CD4-positive, alpha-beta memory T cell (primary cell): ENCODE results near the gene APOE. TPM values are rescaled to one million over a fixed set of nuclear protein-coding genes. Genes with fewer than 3 reads are reported as not detected.
A peak's percentile ranks its signal among the peaks of the same experiment; 100 is the strongest.
"Not testable (repeated sequence)": the region's sequence is repeated elsewhere in the genome, so short reads cannot be mapped to it uniquely, and the experiment has no call there.

Source experiments
- CTCF ChIA-PET: fragments of 350-600 bp; sonication (Branson Sonifier 250); formaldehyde crosslinking; loops from one replicate; lab custom pipeline; 2021; ENCODE audit warnings: inconsistent platforms; ENCODE audit not compliant: partially characterized antibody; lab: Charles Lee
- POLR2A ChIA-PET: fragments of 350-600 bp; sonication (Branson Sonifier 250); formaldehyde crosslinking; loops from one replicate; lab custom pipeline; 2021; ENCODE audit not compliant: partially characterized antibody; lab: Charles Lee
- DNase-seq, 5 donors: peaks; one replicate each; pipeline versions ENCODE4 v3.0.0 to v3.0.0-alpha.2; 2020 to 2022; ENCODE audit warnings: mixed read lengths in 1 of 5
- H3K27ac ChIP-seq: one replicate; pipeline ENCODE4 v1.7.0; 2013; ENCODE audit warnings: low read depth, low read length
- H3K27me3 ChIP-seq: 2 replicates; pipeline ENCODE4 v1.7.0; 2013; ENCODE audit warnings: mild to moderate bottlenecking, low read length, moderate library complexity; ENCODE audit not compliant: insufficient read depth
- H3K36me3 ChIP-seq: 2 replicates; pipeline ENCODE4 v1.7.0; 2013; ENCODE audit warnings: mild to moderate bottlenecking, low read length, moderate library complexity; ENCODE audit not compliant: insufficient read depth
- H3K4me1 ChIP-seq: 2 replicates; pipeline ENCODE4 v1.7.0; 2013; ENCODE audit warnings: mild to moderate bottlenecking, low read length, moderate library complexity; ENCODE audit not compliant: insufficient read depth
- H3K4me3 ChIP-seq, 2 donors: one replicate each; pipeline ENCODE4 v1.7.0; 2013; ENCODE audit warnings: low read length in 2 of 2, mild to moderate bottlenecking in 1 of 2
- H3K9me3 ChIP-seq, 2 donors: one replicate each; pipeline ENCODE4 v1.7.0; 2013; ENCODE audit warnings: low read length in 2 of 2, control low read depth in 1 of 2; ENCODE audit not compliant: control insufficient read depth in 1 of 2
- H3K27ac Mint-ChIP-seq, 7 donors: one replicate each; pipeline ENCODE4 v1.8.0; 2020 to 2021; ENCODE audit warnings: mixed read lengths in 7 of 7, mild to moderate bottlenecking in 6 of 7, inconsistent platforms in 3 of 7, moderate library complexity in 3 of 7
- H3K27me3 Mint-ChIP-seq, 2 donors: one replicate each; pipeline ENCODE4 v1.8.0; 2020 to 2021; ENCODE audit warnings: mixed read lengths in 2 of 2
- H3K36me3 Mint-ChIP-seq, 2 donors: one replicate each; pipeline ENCODE4 v1.8.0; 2020 to 2021; ENCODE audit warnings: mixed read lengths in 2 of 2, inconsistent platforms in 1 of 2, mild to moderate bottlenecking in 1 of 2
- H3K4me1 Mint-ChIP-seq, 4 donors: one replicate each; pipeline ENCODE4 v1.8.0; 2020 to 2021; ENCODE audit warnings: mixed read lengths in 4 of 4, mild to moderate bottlenecking in 1 of 4
- H3K4me3 Mint-ChIP-seq, 8 donors: one replicate each; pipeline ENCODE4 v1.8.0; 2020 to 2021; ENCODE audit warnings: mixed read lengths in 8 of 8, mild to moderate bottlenecking in 7 of 8, moderate library complexity in 6 of 8, inconsistent platforms in 3 of 8
- H3K9me3 Mint-ChIP-seq, 8 donors: one replicate each; pipeline ENCODE4 v1.8.0; 2020 to 2021; ENCODE audit warnings: mixed read lengths in 8 of 8, mild to moderate bottlenecking in 5 of 8, inconsistent platforms in 3 of 8, moderate library complexity in 1 of 8
- intact Hi-C: fragments of 100-400 bp; cut with micrococcal nuclease; formaldehyde crosslinking; loops from one replicate; pipeline ENCODE4 v1.15.1; 2023
- polyA plus RNA-seq, 2 donors: library from polyadenylated mRNA; unstranded; fragments of 300-500 nt; fragmentation: Illumina TruSeq; gene quantifications; one replicate each; pipeline ENCODE4 v1.2.3, GENCODE V29; 2021
- total RNA-seq, 2 experiments: library from RNA; stranded (reverse); gene quantifications; one replicate each; pipeline ENCODE4 v1.2.3, GENCODE V29; 2021

Gene APOE
- total RNA-seq (10 to 100 TPM in 1 of 2 experiments, 1 to 10 TPM in 1; 9.0 to 11.9 TPM), polyA plus RNA-seq (not detected)

DNA sequence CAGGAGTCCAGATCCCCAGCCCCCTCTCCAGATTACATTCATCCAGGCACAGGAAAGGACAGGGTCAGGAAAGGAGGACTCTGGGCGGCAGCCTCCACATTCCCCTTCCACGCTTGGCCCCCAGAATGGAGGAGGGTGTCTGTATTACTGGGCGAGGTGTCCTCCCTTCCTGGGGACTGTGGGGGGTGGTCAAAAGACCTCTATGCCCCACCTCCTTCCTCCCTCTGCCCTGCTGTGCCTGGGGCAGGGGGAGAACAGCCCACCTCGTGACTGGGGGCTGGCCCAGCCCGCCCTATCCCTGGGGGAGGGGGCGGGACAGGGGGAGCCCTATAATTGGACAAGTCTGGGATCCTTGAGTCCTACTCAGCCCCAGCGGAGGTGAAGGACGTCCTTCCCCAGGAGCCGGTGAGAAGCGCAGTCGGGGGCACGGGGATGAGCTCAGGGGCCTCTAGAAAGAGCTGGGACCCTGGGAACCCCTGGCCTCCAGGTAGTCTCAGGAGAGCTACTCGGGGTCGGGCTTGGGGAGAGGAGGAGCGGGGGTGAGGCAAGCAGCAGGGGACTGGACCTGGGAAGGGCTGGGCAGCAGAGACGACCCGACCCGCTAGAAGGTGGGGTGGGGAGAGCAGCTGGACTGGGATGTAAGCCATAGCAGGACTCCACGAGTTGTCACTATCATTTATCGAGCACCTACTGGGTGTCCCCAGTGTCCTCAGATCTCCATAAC is at the start of gene APOE:
Gene APOE (plus strand): TSS at position 360 of the 724 bp plus-strand sequence. CDS start 829 bp downstream, outside the sequence.
- POLR2A ChIA-PET, result interaction anchor here (1.6 kb wide), 1 partner anchor 15 kb away, joined by 4 read pairs; the partner anchor contains the start of gene TOMM40
- H3K4me3 Mint-ChIP-seq, result peak within 1 kb of the TSS in 1 of 8 donors; percentile 23
- H3K9me3 Mint-ChIP-seq, result no peaks in the 10 kb centered on the region
- H3K4me1 ChIP-seq, result no peaks in the 10 kb centered on the region
- CTCF ChIA-PET, result interaction anchor here (0.9 to 3.5 kb wide), 4 partner anchors 7 to 154 kb away, joined by 3 to 18 read pairs (median 4); no protein-coding TSS in a partner anchor
- no peaks in the 10 kb centered on the region for H3K9me3 ChIP-seq
- H3K4me3 ChIP-seq, result no peak within 1 kb of the TSS
- H3K27me3 Mint-ChIP-seq, result peaks cover 17% of the 10 kb centered on the region in 2 donors
- peaks cover 4% of the 10 kb centered on the region for H3K36me3 ChIP-seq
- peaks cover 7 to 9% (median 8%) of the 10 kb centered on the region in 4 donors for H3K4me1 Mint-ChIP-seq
- no peak for DNase-seq
- peaks cover 8 to 20% of the 10 kb centered on the region in 2 donors for H3K36me3 Mint-ChIP-seq
- H3K27me3 ChIP-seq, result peaks cover 12% of the 10 kb centered on the region
- intact Hi-C loops, result no loop called here
- no peak within 1 kb of the TSS for H3K27ac ChIP-seq
- H3K27ac Mint-ChIP-seq, result no peak within 1 kb of the TSS

DNA sequence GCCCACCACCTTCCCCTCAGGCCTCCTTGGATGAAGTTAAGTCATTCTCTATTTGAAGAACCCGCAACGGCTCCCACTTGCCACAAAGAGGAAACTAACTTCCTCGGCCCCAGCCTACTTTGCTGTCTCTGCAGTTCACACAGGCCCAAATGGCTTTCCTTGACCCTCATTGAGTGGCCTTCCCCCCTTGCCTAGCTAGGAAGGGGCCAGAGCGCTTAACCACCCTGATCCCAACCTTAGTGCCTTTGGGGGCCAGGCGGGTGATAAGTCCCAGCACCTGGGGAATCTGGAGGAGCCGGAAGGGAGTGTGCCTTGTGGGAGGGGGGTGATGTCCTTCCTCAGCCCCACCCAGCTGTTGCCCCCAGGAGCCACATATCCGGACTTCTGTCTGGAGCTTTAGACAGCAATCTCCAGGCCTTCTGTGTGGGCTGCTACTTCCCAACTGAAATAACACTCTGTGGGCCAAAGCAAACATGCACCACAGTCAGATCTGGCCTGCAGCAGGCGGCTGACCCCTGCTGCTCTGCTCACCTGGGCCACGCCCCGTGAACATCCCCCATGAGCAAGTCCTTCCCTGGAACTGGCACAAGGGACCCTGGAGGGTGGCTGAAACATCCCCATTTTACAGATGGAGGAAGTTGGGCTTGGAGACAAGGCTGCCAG is 49.0 kb upstream of the APOE start:
- no peak overlapping the region for H3K4me3 ChIP-seq
- H3K4me1 ChIP-seq, result no peaks in the 10 kb centered on the region
- H3K36me3 ChIP-seq, result no peaks in the 10 kb centered on the region
- intact Hi-C loops, result no loop called here
- peaks cover 0 to 4% (median 2%) of the 10 kb centered on the region in 4 donors for H3K4me1 Mint-ChIP-seq
- no peak overlapping the region for H3K4me3 Mint-ChIP-seq
- H3K27ac ChIP-seq, result no peak overlapping the region
- peaks cover 4 to 9% of the 10 kb centered on the region in 2 donors for H3K27me3 Mint-ChIP-seq
- H3K9me3 ChIP-seq, result no peaks in the 10 kb centered on the region
- no peaks in the 10 kb centered on the region for H3K36me3 Mint-ChIP-seq
- POLR2A ChIA-PET, result no interaction called here
- no peak for DNase-seq
- H3K27me3 ChIP-seq, result no peaks in the 10 kb centered on the region
- CTCF ChIA-PET, result interaction anchor here (1.4 kb wide), 1 partner anchor 10 kb away, joined by 3 read pairs; the partner anchor contains the start of gene NECTIN2
- H3K9me3 Mint-ChIP-seq, result peaks cover 0 to 2% (median 0%) of the 10 kb centered on the region in 8 donors
- no peak overlapping the region for H3K27ac Mint-ChIP-seq

DNA sequence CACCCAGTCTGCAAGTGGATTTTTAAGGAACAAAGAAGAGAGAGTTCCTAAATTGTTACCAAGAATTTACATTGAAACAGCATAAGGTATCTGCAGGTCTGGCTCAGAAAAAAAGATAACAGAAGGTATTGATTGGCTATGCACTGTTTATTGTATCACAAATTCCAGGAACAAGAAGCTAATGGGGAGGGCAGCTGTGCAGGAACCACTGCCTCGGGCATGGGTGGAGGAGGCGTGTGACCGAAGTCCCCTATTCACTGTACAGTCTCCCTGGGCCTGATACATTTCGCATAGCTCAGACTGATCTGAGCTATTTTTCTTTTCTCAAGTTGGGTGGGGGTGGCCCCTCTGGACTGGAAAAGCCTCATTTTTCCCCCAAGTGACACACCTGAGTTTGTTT is 47.8 kb upstream of the APOE start:
- H3K4me3 Mint-ChIP-seq, result no peak overlapping the region
- no peaks in the 10 kb centered on the region for H3K36me3 Mint-ChIP-seq
- H3K9me3 Mint-ChIP-seq, result peaks cover 0 to 2% (median 0%) of the 10 kb centered on the region in 8 donors
- intact Hi-C loops, result no loop called here
- H3K4me1 ChIP-seq, result no peaks in the 10 kb centered on the region
- no peaks in the 10 kb centered on the region for H3K27me3 ChIP-seq
- peaks cover 0 to 4% (median 2%) of the 10 kb centered on the region in 4 donors for H3K4me1 Mint-ChIP-seq
- DNase-seq, result no peak
- H3K36me3 ChIP-seq, result no peaks in the 10 kb centered on the region
- no peaks in the 10 kb centered on the region for H3K9me3 ChIP-seq
- H3K27ac ChIP-seq, result no peak overlapping the region
- ChIA-PET CTCF (no interaction called here), POLR2A (no interaction called here)
- H3K4me3 ChIP-seq, result no peak overlapping the region
- H3K27me3 Mint-ChIP-seq, result peaks cover 4 to 9% of the 10 kb centered on the region in 2 donors
- no peak overlapping the region for H3K27ac Mint-ChIP-seq

DNA sequence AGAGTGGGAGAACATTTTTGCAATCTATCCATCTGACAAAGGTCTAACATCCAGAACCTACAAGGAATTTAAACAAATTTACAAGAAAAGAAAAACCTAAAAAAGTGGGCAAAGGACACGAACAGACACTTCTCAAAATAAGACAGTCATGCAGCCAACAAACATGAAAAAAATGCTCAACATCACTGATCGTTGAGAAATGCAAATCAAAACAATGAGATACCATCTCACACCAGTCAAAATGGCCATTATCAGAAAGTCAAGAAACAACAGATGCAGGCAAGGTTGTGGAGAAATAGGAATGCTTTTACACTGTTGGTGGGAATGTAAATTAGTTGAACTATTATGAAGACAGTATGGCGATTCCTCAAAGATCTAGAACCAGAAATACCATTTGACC is 44.0 kb upstream of the APOE start:
- H3K27ac ChIP-seq, H3K36me3 ChIP-seq, H3K36me3 Mint-ChIP-seq, H3K9me3 Mint-ChIP-seq, H3K4me3 ChIP-seq, POLR2A ChIA-PET, CTCF ChIA-PET, H3K4me1 Mint-ChIP-seq, DNase-seq, H3K4me3 Mint-ChIP-seq, H3K27me3 Mint-ChIP-seq, H3K9me3 ChIP-seq, H3K27ac Mint-ChIP-seq, H3K27me3 ChIP-seq, intact Hi-C loops, H3K4me1 ChIP-seq: not testable (repeated sequence)

DNA sequence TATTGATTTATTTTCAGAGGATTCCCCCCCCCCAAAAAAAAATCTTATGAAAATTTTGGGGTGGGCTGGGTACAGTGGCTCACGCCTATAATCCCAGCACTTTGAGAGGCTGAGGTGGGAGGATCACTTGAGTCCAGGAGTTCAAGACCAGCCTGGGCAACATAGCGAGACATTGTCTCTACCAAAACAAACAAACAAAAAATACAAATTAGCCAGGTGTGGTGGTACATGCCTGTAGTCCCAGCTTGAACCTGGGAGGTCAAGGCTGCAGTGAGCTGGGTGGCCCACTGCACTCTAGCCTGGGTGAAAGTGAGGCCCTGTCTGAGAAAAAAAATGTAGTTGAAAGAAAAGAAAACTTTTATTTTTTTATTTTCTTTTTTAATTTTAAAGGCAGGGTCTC is 41.6 kb upstream of the APOE start:
- Histone ChIP-seq H3K4me3 (no peak overlapping the region), H3K27me3 (no peaks in the 10 kb centered on the region), H3K27ac (no peak overlapping the region), H3K36me3 (no peaks in the 10 kb centered on the region), H3K4me1 (no peaks in the 10 kb centered on the region), H3K9me3 (no peaks in the 10 kb centered on the region)
- POLR2A ChIA-PET, result no interaction called here
- no peak overlapping the region for H3K4me3 Mint-ChIP-seq
- H3K27ac Mint-ChIP-seq, result no peak overlapping the region
- H3K36me3 Mint-ChIP-seq, result no peaks in the 10 kb centered on the region
- CTCF ChIA-PET, result no interaction called here
- DNase-seq, result no peak
- H3K4me1 Mint-ChIP-seq, result no peaks in the 10 kb centered on the region
- peaks cover 0 to 2% (median 0%) of the 10 kb centered on the region in 8 donors for H3K9me3 Mint-ChIP-seq
- peaks cover 2 to 5% of the 10 kb centered on the region in 2 donors for H3K27me3 Mint-ChIP-seq
- intact Hi-C loops, result no loop called here

DNA sequence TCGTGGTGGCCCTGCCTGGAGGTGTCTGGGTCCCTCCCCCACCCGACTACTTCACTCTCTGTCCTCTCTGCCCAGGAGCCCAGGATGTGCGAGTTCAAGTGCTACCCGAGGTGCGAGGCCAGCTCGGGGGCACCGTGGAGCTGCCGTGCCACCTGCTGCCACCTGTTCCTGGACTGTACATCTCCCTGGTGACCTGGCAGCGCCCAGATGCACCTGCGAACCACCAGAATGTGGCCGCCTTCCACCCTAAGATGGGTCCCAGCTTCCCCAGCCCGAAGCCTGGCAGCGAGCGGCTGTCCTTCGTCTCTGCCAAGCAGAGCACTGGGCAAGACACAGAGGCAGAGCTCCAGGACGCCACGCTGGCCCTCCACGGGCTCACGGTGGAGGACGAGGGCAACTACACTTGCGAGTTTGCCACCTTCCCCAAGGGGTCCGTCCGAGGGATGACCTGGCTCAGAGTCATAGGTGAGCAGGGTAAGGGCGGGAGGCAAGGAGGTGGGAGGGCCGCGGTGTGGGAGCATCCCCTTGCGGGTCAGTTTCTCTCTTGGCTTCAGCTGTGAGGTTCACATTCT is 40.3 kb upstream of the APOE start:
- Histone ChIP-seq H3K4me3 (no peak overlapping the region), H3K4me1 (no peaks in the 10 kb centered on the region), H3K36me3 (no peaks in the 10 kb centered on the region), H3K9me3 (no peaks in the 10 kb centered on the region), H3K27ac (no peak overlapping the region), H3K27me3 (no peaks in the 10 kb centered on the region)
- H3K4me3 Mint-ChIP-seq, result no peak overlapping the region
- POLR2A ChIA-PET, result no interaction called here
- no peaks in the 10 kb centered on the region for H3K9me3 Mint-ChIP-seq
- no peak overlapping the region for H3K27ac Mint-ChIP-seq
- no peaks in the 10 kb centered on the region for H3K36me3 Mint-ChIP-seq
- CTCF ChIA-PET, result no interaction called here
- intact Hi-C loops, result no loop called here
- no peak for DNase-seq
- H3K27me3 Mint-ChIP-seq, result peaks cover 0 to 2% of the 10 kb centered on the region in 2 donors
- H3K4me1 Mint-ChIP-seq, result no peaks in the 10 kb centered on the region

DNA sequence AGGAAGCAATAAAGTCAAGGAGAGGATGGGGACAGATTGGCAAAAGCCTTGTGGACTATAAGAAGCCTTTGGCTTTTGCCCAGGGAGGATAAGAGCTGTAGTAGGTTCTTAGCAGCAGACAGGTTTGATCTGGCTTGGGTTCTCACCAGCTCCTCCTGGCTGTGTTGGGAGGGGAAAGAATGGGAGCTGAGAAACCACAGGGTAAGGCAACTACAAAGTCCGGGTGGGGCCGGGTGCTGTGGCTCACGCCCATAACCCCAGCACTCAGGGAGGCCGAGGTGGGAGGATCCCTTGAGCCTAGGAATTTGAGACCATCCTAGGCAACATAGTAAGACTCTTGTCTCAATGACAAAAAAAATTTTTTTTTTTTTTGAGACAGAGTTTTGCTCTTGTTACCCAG is 38.9 kb upstream of the APOE start:
- H3K27me3 Mint-ChIP-seq, result peaks cover 0 to 2% of the 10 kb centered on the region in 2 donors

More for the DNA sequence above, 38.9 kb upstream of the APOE start:
- ChIA-PET POLR2A (no interaction called here), CTCF (no interaction called here)
- Mint-ChIP-seq H3K4me3 (no peak overlapping the region), H3K27ac (no peak overlapping the region), H3K36me3 (no peaks in the 10 kb centered on the region), H3K9me3 (no peaks in the 10 kb centered on the region), H3K4me1 (no peaks in the 10 kb centered on the region)
- no peak overlapping the region for H3K4me3 ChIP-seq
- no peaks in the 10 kb centered on the region for H3K4me1 ChIP-seq
- H3K36me3 ChIP-seq, result no peaks in the 10 kb centered on the region
- DNase-seq, result no peak
- H3K27me3 ChIP-seq, result no peaks in the 10 kb centered on the region
- no peak overlapping the region for H3K27ac ChIP-seq
- intact Hi-C loops, result no loop called here
- no peaks in the 10 kb centered on the region for H3K9me3 ChIP-seq
